Stimulated activated naive CD4-positive, alpha-beta T cell (primary cell): ENCODE measurements around the gene THBS2.
"Not testable (repeated sequence)": the region's sequence is repeated elsewhere in the genome, so short reads cannot be mapped to it uniquely, and the experiment has no call there.

Source experiments
- DNase-seq, 6 experiments: peaks; one replicate each; lab custom pipeline; 2025; lab: John Stamatoyannopoulos, UW

Gene THBS2

GRCh38 chr6:169230946-169231789, 22.5 kb downstream of the THBS2 start:
- no peak for DNase-seq

GRCh38 chr6:169230322-169230665, 23.4 kb downstream of the THBS2 start:
- DNase-seq = no peak

GRCh38 chr6:169229615-169230321, 23.9 kb downstream of the THBS2 start:
- DNase-seq = no peak

GRCh38 chr6:169227116-169227515, 26.5 kb downstream of the THBS2 start:
- no peak for DNase-seq

GRCh38 chr6:169225887-169226286, 27.8 kb downstream of the THBS2 start:
- DNase-seq = no peak

- DNase-seq = no peak
Observed at GRCh38 chr6:169225131-169225576, 28.5 kb downstream of the THBS2 start.

- no peak for DNase-seq
Observed at GRCh38 chr6:169224716-169225115, 28.9 kb downstream of the THBS2 start.

GRCh38 chr6:169224185-169224695, 29.4 kb downstream of the THBS2 start:
- no peak for DNase-seq

GRCh38 chr6:169223006-169223405, 30.6 kb downstream of the THBS2 start:
- no peak for DNase-seq

GRCh38 chr6:169222126-169222525, 31.5 kb downstream of the THBS2 start:
- DNase-seq = no peak

GRCh38 chr6:169221264-169221663, 32.4 kb downstream of the THBS2 start:
- DNase-seq = no peak

GRCh38 chr6:169220068-169220964, 33.3 kb downstream of the THBS2 start:
- DNase-seq = no peak

- DNase-seq = no peak
Observed at GRCh38 chr6:169217972-169218371, 35.7 kb downstream of the THBS2 start.

GRCh38 chr6:169216830-169217229, 36.8 kb downstream of the THBS2 start:
- no peak for DNase-seq

GRCh38 chr6:169215201-169215681, 38.4 kb downstream of the THBS2 start:
- no peak for DNase-seq

- not testable (repeated sequence) for DNase-seq
Observed at GRCh38 chr6:169214789-169215188, 38.9 kb downstream of the THBS2 start.

- DNase-seq = peak in 1 of 6 experiments; percentile 5
Observed at GRCh38 chr6:169213814-169214520, 39.7 kb downstream of the THBS2 start.

GRCh38 chr6:169212897-169213813, 40.5 kb downstream of the THBS2 start:
- peak; percentile 77 to 91 (median 86) for DNase-seq

GRCh38 chr6:169212436-169212835, 41.2 kb downstream of the THBS2 start:
- DNase-seq = no peak

- no peak for DNase-seq
Observed at GRCh38 chr6:169211881-169212280, 41.8 kb downstream of the THBS2 start.
